Testis (tissue), 3 donors: ENCODE measurements around the gene KLHL2. TPM values are rescaled to one million over a fixed set of nuclear protein-coding genes. Genes with fewer than 3 reads are reported as not detected.
"Not testable (repeated sequence)": the region's sequence is repeated elsewhere in the genome, so short reads cannot be mapped to it uniquely, and the experiment has no call there.

Source experiments
- DNase-seq: peaks from one replicate; pipeline ENCODE4 v3.0.0-alpha.2; 2019
- H3K27ac ChIP-seq, 2 donors: fragments of 200-600 bp; sonication (generic); one replicate each; pipeline ENCODE4 v1.5.1; 2019
- H3K27me3 ChIP-seq: fragments of 200-600 bp; sonication (generic); one replicate; pipeline ENCODE4 v1.5.1; 2019
- H3K36me3 ChIP-seq: fragments of 200-600 bp; sonication (generic); one replicate; pipeline ENCODE4 v1.5.1; 2017; ENCODE audit warnings: low read depth; ENCODE audit errors: missing control alignments
- H3K4me1 ChIP-seq: fragments of 200-600 bp; sonication (generic); one replicate; pipeline ENCODE4 v1.5.1; 2019
- H3K4me3 ChIP-seq, 2 donors: fragments of 200-600 bp; sonication (generic); one replicate each; pipeline ENCODE4 v1.5.1; 2017 to 2019
- H3K9me3 ChIP-seq: fragments of 200-600 bp; sonication (generic); one replicate; pipeline ENCODE4 v1.5.1; 2017
- CTCF ChIP-seq, 3 experiments: fragments of 450-650 bp in 2 of 3; fragments of 200-600 bp in 1 of 3; sonication (generic) in 1 of 3; IDR thresholded peaks; one replicate each; pipeline ENCODE4 v1.5.1; 2016 to 2019; ENCODE audit warnings: antibody characterized with exemption in 3 of 3, mild to moderate bottlenecking in 2 of 3, moderate library complexity in 1 of 3
- POLR2A ChIP-seq: fragments of 450-650 bp; IDR thresholded peaks from one replicate; pipeline ENCODE4 v1.6.1; 2017; ENCODE audit warnings: antibody characterized with exemption, mild to moderate bottlenecking, moderate library complexity
- WGBS, 2 donors: methylation state at CpG; one replicate each; pipeline ENCODE4 v1.1.5; 2018; 5-methylcytosine and 5-hydroxymethylcytosine counted together
- intact Hi-C: fragments of 100-400 bp; cut with DNase I; formaldehyde crosslinking; loops from one replicate; pipeline ENCODE4 v1.15.1; 2023; ENCODE audit warnings: low total_unique reads
- polyA plus RNA-seq: library from polyadenylated mRNA; stranded (reverse); fragments of 350-450 nt; fragmentation: Illumina TruSeq; extraction: RNeasy Lipid Tissue Mini Kit (QIAGEN cat#74804); gene quantifications from one replicate; pipeline ENCODE4 v1.2.3, GENCODE V29; 2014; ENCODE audit warnings: low read depth, low replicate concordance; ENCODE audit not compliant: insufficient read depth
- total RNA-seq, 2 donors: library from RNA; depleted of rRNA; stranded (reverse); fragments of >200 nt; gene quantifications; one replicate each; pipeline ENCODE4 v1.2.3, GENCODE V29; 2016

The KLHL2 gene
- total and polyA plus RNA-seq, 3 donors from 2014 or later = 14.7 to 26.7 (median 20.9) TPM

- no peak for TF ChIP-seq POLR2A
- no peak for TF ChIP-seq CTCF (IDR thresholded peaks at IDR 0.05)
- no peak overlapping the region for H3K4me3 ChIP-seq
- WGBS, 2 donors = 53 to 58% methylated on average over 3 of the region's 3 CpGs
- DNase-seq = no peak
- H3K9me3 ChIP-seq = no peaks in the 10 kb centered on the region
- H3K27ac ChIP-seq = no peak overlapping the region
- intact Hi-C loops = no loop called here
- H3K4me1 ChIP-seq = no peaks in the 10 kb centered on the region
- H3K36me3 ChIP-seq = no peaks in the 10 kb centered on the region
- H3K27me3 ChIP-seq = no peaks in the 10 kb centered on the region
Observed at GRCh38 chr4:165335163-165335703, 127.9 kb downstream of the KLHL2 start.

- 82 to 83% methylated on average over 6 of the region's 6 CpGs for whole genome bisulfite sequencing, 2 donors
- H3K4me1 ChIP-seq = no peaks in the 10 kb centered on the region
- TF ChIP-seq POLR2A (no peak), CTCF (IDR thresholded peaks at IDR 0.05) (no peak)
- DNase-seq = no peak
- no peaks in the 10 kb centered on the region for H3K9me3 ChIP-seq
- no peak overlapping the region for H3K27ac ChIP-seq
- intact Hi-C loops = no loop called here
- H3K4me3 ChIP-seq = no peak overlapping the region
- H3K36me3 ChIP-seq = no peaks in the 10 kb centered on the region
- no peaks in the 10 kb centered on the region for H3K27me3 ChIP-seq
Observed at GRCh38 chr4:165336743-165337142, 129.4 kb downstream of the KLHL2 start.

- H3K4me3 ChIP-seq, H3K36me3 ChIP-seq, DNase-seq, intact Hi-C loops, H3K9me3 ChIP-seq, H3K4me1 ChIP-seq, H3K27me3 ChIP-seq, H3K27ac ChIP-seq: not testable (repeated sequence)
- 94 to 96% methylated on average over 5 of the region's 5 CpGs for WGBS, 2 donors
Observed at GRCh38 chr4:165342340-165342739, 135.0 kb downstream of the KLHL2 start.

GRCh38 chr4:165343353-165344191 is 136.2 kb downstream of the KLHL2 start:
- intact Hi-C loops = no loop called here

More at GRCh38 chr4:165343353-165344191, 136.2 kb downstream of the KLHL2 start:
- H3K27ac ChIP-seq = no peak overlapping the region
- H3K4me1 ChIP-seq = no peaks in the 10 kb centered on the region
- no peak for DNase-seq
- H3K4me3 ChIP-seq = no peak overlapping the region
- H3K9me3 ChIP-seq = no peaks in the 10 kb centered on the region
- TF ChIP-seq POLR2A (no peak), CTCF (IDR thresholded peaks at IDR 0.05) (no peak)
- WGBS, 2 donors = 65 to 84% methylated on average over 13 of the region's 13 CpGs
- H3K27me3 ChIP-seq = no peaks in the 10 kb centered on the region
- H3K36me3 ChIP-seq = no peaks in the 10 kb centered on the region
